NCI-H2196 treated with DMSO at 0.1 percent for 48 hours (cell line): Measurements from ENCODE around the gene MESP2.
A peak's percentile ranks its signal among the peaks of the same experiment; 100 is the strongest.

Source experiments
- DNase-seq: peaks from one replicate; lab custom pipeline; 2025; ENCODE audit not compliant: unreplicated experiment; lab: John Stamatoyannopoulos, UW

Gene MESP2

DNA sequence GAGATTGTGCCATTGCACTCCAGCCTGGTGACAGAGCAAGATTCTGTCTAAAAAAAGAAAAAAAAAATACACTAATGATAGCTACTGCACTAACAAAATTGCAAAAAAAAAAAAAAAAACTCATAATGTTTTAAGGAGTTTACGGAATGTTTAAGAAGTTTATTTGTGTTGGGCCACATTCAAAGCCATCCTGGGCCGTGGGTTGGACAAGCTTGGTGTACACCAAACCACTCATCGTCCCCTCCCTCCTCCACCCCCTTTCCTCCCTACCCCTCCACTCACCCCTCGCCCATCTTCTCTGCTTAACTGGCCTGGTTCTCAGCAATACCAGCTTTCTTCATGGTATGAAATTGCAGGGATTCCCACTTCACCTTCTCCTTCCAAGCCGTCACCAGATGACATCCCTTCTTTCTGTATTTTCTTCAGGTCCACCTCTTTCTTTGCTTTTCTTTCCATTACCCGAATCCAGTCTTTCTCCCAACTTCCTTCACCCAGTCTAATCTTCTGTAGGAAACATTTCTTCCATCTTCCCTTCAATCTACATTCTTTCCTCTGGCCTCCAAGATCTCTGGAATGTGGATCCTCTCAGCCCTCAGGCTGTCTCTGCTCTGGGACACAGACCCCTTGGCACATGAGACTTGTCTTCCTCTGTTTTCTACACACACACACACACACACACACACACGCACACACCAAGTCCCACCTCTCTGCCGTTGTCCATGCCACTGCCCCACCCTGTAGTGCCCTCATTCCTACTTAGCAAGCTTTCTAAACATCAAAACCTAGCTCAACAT lies 21.6 kb upstream of the MESP2 start:
- DNase-seq: no peak

- DNase-seq: no peak
Observed at GRCh38 chr15:89755701-89756100, 20.4 kb upstream of the MESP2 start.

DNA sequence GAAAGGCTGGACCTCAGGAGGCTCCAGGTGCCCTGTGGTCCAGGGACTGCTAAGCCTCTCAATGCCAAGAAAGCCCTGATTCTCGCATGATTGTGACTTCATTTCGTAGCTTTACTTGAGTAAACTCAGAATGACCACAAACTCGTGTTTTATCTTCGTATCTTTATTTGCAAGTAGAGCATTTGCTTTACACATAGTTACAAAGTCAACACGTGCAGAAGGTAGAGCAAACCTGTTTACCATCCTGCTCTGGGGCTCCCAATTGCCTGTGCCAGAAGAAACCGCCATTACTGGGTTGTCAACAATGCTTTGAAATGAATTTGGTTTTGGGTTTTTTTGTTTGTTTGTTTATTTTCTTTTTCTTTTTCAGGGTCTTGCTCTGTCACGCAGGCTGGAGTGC lies 19.2 kb upstream of the MESP2 start:
- no peak for DNase-seq

DNA sequence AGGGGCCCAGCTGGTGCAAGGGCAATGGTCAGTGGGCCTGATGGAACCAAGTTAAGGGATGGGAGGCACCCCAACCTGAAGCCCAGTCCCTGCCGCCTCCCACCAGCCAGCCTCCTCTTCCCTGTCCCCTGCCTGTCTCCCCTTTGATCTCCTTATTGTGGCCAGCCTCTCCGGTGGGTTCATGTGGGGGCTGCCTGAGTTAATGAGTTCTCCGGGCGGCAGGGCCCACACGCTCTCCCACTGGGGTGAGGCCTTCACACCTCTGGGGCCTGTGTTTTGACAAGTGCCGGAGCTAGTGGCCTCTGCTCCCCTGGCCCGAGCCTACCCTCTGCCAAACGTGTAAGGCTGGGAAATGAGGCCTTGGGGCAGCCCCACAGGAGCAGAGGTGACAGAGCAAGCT lies 17.8 kb upstream of the MESP2 start:
- no peak for DNase-seq

GRCh38 chr15:89758981-89759380 lies 17.2 kb upstream of the MESP2 start:
- no peak for DNase-seq

DNA sequence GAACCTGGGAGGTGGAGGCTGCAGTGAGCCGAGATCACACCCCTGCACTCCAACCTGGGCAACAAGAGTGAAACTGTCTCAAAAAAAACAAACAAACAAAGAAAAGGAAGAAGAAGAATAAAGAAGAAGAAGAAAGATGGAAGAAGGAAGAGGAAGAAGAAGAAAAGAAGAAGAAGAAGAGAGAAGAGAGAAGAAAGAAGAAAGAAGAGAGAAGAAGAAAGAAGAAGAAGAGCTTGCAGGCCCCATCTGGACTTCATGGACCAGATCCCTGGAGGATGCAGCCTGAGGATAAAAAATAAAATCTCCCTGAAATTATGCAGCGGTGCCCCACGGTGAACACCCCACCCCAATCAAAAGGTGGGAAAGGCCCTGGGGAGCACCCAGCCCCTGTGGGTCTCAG lies 16.3 kb upstream of the MESP2 start:
- DNase-seq: no peak

- DNase-seq: peak; percentile 20
Observed at GRCh38 chr15:89760303-89761008, 15.7 kb upstream of the MESP2 start.

- DNase-seq: peak; percentile 61
Observed at GRCh38 chr15:89761009-89761831, 14.9 kb upstream of the MESP2 start.

DNA sequence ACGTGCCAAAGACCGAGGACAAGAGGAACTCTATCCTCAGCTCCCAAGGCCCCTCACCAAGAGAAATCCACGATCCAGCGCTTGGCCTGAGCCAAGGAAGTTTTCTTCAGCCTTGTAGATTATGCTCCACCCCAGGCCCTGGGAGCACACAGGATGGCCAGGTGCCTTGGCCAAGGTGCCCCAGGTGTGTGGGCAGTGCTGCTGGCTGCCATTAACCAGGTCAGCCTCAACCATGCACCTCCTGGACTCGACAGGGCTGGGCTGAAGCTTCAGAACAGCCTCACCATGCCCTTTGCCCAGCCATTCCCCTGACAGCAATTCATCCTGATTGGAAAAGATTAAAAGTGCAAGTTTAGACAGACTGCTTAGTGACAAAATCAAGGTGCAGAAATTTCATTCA lies 14.2 kb upstream of the MESP2 start:
- DNase-seq: no peak

DNA sequence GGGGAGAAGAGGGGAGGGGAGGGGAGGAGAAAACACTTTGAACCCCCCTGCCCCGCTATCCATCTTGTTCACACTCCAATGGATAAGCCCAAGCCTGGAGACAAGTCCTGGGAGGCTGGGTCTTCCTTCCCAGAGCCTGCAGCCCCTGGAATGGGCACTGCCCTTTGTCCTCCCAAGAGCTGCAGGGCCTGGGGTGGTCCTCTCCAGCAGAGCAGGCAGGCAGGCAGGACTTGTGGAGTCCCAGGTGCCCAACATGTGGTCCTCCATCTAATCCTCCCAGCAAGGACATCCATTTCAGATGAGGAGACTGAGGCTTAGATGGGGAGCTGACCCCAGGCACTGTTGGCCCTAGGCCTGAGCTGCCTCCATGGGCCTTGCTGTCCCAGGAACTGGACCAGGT lies 10.4 kb upstream of the MESP2 start:
- DNase-seq: no peak

DNA sequence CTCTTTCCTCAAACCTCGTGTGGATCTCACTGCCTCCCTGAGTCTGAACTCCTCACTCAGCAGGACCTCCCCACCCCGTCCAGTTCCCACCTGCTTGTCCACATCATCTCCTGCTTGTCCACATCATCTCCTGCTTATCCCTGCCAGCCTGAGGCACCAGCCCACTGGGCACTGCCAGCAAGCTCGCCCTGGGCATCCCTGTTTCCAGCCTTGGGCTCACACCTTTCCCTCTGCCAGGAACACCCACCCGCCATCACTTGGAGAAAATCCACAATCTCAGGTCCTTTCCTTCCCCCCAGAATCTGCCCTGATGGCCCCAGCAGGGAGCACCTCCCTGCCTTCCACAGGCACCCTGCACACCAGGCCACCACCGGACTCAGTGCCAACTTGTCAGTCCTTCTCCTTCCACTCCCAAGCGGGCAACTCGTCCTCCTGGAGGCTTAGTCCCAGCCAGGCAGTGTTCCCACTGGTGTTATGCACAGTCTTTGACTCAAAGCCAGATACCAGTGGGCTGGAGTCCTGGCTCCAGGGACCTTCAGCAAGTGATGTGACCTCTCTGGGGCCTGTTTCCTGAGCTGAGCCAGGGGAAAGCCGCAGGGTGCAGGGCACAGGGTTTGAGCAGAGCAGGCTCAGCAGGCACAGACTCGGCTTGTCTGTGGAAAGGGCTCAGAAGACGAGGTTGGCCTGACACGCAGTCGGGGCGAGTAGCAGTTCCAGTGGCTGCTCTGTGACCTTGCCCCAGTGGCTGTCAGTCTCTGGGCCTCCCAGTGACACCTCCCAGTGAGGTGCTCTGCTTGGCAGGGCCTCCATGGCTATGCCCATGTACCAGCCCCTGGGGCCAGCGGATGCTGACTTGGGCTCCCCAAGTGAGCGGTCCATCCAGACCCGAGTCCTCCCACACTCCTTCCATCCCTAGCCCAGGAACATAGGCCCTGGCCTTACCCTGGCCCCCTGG lies 9.5 kb upstream of the MESP2 start:
- no peak for DNase-seq

DNA sequence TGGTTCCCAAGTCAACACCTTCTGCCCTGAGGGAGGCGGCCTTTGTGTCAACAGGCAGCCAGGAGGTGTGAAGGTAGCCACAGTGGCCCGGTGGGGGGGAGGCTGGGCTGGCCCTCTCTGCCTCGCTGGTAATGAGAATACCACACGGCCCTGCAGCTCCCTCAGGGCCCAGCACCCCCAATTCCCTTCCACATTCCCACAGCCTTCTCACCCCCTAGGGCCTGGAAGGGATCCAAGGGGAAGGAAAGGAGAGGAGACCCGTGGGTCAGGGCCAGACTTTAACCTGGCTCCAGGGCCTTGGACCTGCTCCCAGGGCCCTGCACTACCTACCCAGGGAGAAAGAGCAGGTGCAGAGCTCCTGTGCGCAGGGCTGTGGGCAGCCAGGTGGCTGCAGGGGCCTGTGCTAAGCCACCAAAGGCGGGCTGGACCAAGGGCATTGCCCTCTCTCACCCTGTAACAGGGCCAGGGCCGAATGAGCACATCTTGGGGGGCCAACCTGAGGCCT lies 8.7 kb upstream of the MESP2 start:
- peak; percentile 50 for DNase-seq

DNA sequence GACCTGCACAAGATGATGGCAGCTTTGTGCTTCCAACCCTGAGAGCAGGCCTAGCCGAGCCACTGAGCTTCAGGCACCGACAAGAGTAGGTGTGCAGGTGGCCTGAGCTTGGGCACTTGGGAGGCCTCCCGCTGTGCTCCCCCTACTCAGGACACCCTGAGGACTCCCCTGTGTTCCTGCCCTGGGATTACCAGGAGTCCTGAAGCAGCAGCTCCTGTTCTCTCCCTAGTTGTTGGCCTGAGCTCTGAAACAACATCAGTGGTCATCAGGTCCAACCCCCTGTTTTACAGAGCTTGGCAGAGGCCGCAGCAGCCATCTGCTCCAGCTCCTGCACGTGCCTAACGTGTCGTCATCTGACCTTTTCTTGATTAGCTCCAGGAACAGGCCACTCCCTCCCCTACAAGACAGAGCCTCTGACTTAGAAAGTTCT lies 8.0 kb upstream of the MESP2 start:
- peak; percentile 40 for DNase-seq

- no peak for DNase-seq
Observed at GRCh38 chr15:89769366-89769765, 6.8 kb upstream of the MESP2 start.

DNA sequence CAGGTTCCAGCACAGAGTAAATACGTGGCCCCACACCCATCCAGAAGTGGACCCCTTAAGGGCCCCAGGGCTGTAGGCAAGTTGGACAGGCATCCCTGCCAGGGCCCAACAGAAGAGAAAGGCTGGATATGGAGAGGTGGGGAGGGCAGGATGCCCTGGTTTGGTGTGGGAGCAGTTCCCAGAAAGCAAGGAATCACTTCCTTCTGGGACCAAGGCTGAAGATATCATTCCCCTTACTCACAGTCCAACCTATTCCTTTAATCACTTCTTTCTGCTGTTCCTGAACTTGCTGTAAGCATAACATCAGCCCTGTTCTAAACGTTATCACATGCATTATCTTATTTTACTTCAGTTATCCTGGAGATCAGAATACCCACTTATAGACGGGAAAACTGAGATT lies 6.1 kb upstream of the MESP2 start:
- DNase-seq: no peak

GRCh38 chr15:89772932-89773583 lies 3.1 kb upstream of the MESP2 start:
- no peak for DNase-seq

- DNase-seq: no peak
Observed at GRCh38 chr15:89774492-89774891, 1.6 kb upstream of the MESP2 start.

DNA sequence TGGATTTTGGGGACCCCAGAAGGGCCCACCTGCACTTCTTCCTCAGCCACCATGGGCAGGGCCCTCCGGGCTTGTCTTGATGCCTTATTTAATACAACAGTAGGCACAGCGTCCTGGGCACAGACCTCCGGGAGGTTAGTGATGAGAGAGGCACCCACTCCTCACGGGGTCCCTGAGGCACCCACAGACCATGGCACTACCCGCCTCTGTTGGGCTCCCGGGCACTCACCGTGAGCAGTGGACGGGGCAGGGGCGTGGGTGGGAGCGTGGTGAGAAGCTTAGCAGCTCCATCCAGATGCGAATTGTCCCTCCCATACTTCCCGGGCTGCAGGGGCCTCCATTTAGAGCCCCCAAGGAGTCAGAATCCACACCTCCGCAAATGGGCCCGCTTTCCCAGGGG lies 317 bp upstream of the MESP2 start:
- no peak for DNase-seq

- no peak for DNase-seq
Observed at GRCh38 chr15:89777073-89777751, 1.1 kb downstream of the MESP2 start.
